ENCODE measurements around the gene C9orf85. TPM values are rescaled to one million over a fixed set of nuclear protein-coding genes. Genes with fewer than 3 reads are reported as not detected.

Gene C9orf85
- total and polyA plus RNA-seq, 7 donors: 5.5 to 13.7 (median 8.5) TPM

- Histone ChIP-seq H3K27ac (no peak overlapping the region), H3K9me3 (no peaks in the 10 kb centered on the region), H3K4me1 (peaks cover 9% of the 10 kb centered on the region), H3K27me3 (ENCODE audit: insufficient read depth in 3 of 3, low read length in 2 of 3) (no peaks in the 10 kb centered on the region), H3K4me3 (no peak overlapping the region), H3K36me3 (ENCODE audit: insufficient read depth in 1 of 2, low read depth in 1 of 2) (no peaks in the 10 kb centered on the region)
- TF ChIP-seq CTCF (IDR thresholded peaks at IDR 0.05): no peak
- DNase-seq (no peak), ATAC-seq (no peak)
- intact Hi-C loops (cut with DNase I): no loop called here
- 13 to 22% (median 20%) methylated on average over 1 of the region's 1 CpG for WGBS, 3 donors
Observed at GRCh38 chr9:71936066-71936465, 24.6 kb downstream of the C9orf85 start.

- no peak overlapping the region for H3K27ac ChIP-seq
- no peaks in the 10 kb centered on the region for H3K36me3 ChIP-seq (ENCODE audit: insufficient read depth in 1 of 2, low read depth in 1 of 2)
- no peaks in the 10 kb centered on the region for H3K27me3 ChIP-seq (ENCODE audit: insufficient read depth in 3 of 3, low read length in 2 of 3)
- ATAC-seq: no peak
- H3K9me3 ChIP-seq: no peaks in the 10 kb centered on the region
- H3K4me1 ChIP-seq: peaks cover 20% of the 10 kb centered on the region
- WGBS, 3 donors: 83 to 90% (median 87%) methylated on average over 4 of the region's 4 CpGs
- TF ChIP-seq CTCF (IDR thresholded peaks at IDR 0.05): no peak
- H3K4me3 ChIP-seq: no peak overlapping the region
- intact Hi-C loops (cut with DNase I): no loop called here
- no peak for DNase-seq
Observed at GRCh38 chr9:71937070-71937625, 25.7 kb downstream of the C9orf85 start.

- DNase-seq (no peak), ATAC-seq (no peak)
- H3K27ac ChIP-seq: no peak overlapping the region
- whole genome bisulfite sequencing, 3 donors: 76 to 89% (median 82%) methylated on average over 1 of the region's 1 CpG
- no peak overlapping the region for H3K4me3 ChIP-seq
- H3K9me3 ChIP-seq: no peaks in the 10 kb centered on the region
- H3K27me3 ChIP-seq (ENCODE audit: insufficient read depth in 3 of 3, low read length in 2 of 3): no peaks in the 10 kb centered on the region
- H3K4me1 ChIP-seq: peaks cover 28% of the 10 kb centered on the region
- H3K36me3 ChIP-seq (ENCODE audit: insufficient read depth in 1 of 2, low read depth in 1 of 2): no peaks in the 10 kb centered on the region
- no peak for TF ChIP-seq CTCF (IDR thresholded peaks at IDR 0.05)
- intact Hi-C loops (cut with DNase I): no loop called here
Observed at GRCh38 chr9:71937898-71938297, 26.5 kb downstream of the C9orf85 start.

- TF ChIP-seq CTCF (IDR thresholded peaks at IDR 0.05): no peak
- Histone ChIP-seq H3K27me3 (ENCODE audit: insufficient read depth in 3 of 3, low read length in 2 of 3) (no peaks in the 10 kb centered on the region), H3K4me3 (no peak overlapping the region), H3K4me1 (peaks cover 42% of the 10 kb centered on the region), H3K36me3 (ENCODE audit: insufficient read depth in 1 of 2, low read depth in 1 of 2) (no peaks in the 10 kb centered on the region), H3K27ac (peak overlapping the region; percentile 17), H3K9me3 (no peaks in the 10 kb centered on the region)
- ATAC-seq: peak in 1 of 4 donors; percentile 31
- no peak for DNase-seq
- 61 to 75% (median 63%) methylated on average over 2 of the region's 2 CpGs for WGBS, 3 donors
- intact Hi-C loops (cut with DNase I): no loop called here
Observed at GRCh38 chr9:71941060-71941568, 29.7 kb downstream of the C9orf85 start.

Data from psoas muscle (tissue), 8 donors.